Activated CD4-positive, alpha-beta T cell treated with anti-CD3 and anti-CD28 coated beads for 24 hours (primary cell): ENCODE measurements around the gene CHST11.

Experiments used
- DNase-seq, 2 donors: peaks; one replicate each; pipeline ENCODE4 v3.0.0-alpha.2; 2020; ENCODE audit warnings: low read depth in 2 of 2

Gene CHST11

GRCh38 chr12:104630230-104630670 lies 173.5 kb downstream of the CHST11 start:
- DNase-seq = no peak

- no peak for DNase-seq
Observed at GRCh38 chr12:104631867-104632266, 175.1 kb downstream of the CHST11 start.

GRCh38 chr12:104632724-104633201 lies 176.0 kb downstream of the CHST11 start:
- DNase-seq = no peak

GRCh38 chr12:104634044-104634443 lies 177.3 kb downstream of the CHST11 start:
- no peak for DNase-seq

GRCh38 chr12:104634852-104635251 lies 178.1 kb downstream of the CHST11 start:
- no peak for DNase-seq

GRCh38 chr12:104635607-104636343 lies 179.0 kb downstream of the CHST11 start:
- DNase-seq = no peak

GRCh38 chr12:104636496-104636895 lies 179.7 kb downstream of the CHST11 start:
- DNase-seq = no peak

GRCh38 chr12:104637604-104638003 lies 180.9 kb downstream of the CHST11 start:
- no peak for DNase-seq

GRCh38 chr12:104638218-104638850 lies 181.6 kb downstream of the CHST11 start:
- no peak for DNase-seq

GRCh38 chr12:104638851-104639240 lies 182.1 kb downstream of the CHST11 start:
- DNase-seq = no peak

- no peak for DNase-seq
Observed at GRCh38 chr12:104640956-104641355, 184.2 kb downstream of the CHST11 start.

GRCh38 chr12:104641862-104642261 lies 185.1 kb downstream of the CHST11 start:
- no peak for DNase-seq

- no peak for DNase-seq
Observed at GRCh38 chr12:104643093-104643818, 186.5 kb downstream of the CHST11 start.

GRCh38 chr12:104643819-104644669 lies 187.3 kb downstream of the CHST11 start:
- no peak for DNase-seq

- no peak for DNase-seq
Observed at GRCh38 chr12:104648756-104649155, 192.0 kb downstream of the CHST11 start.

GRCh38 chr12:104649217-104649824 lies 192.6 kb downstream of the CHST11 start:
- DNase-seq = no peak

- DNase-seq = no peak
Observed at GRCh38 chr12:104649921-104650320, 193.2 kb downstream of the CHST11 start.

- no peak for DNase-seq
Observed at GRCh38 chr12:104650541-104650940, 193.8 kb downstream of the CHST11 start.

- DNase-seq = no peak
Observed at GRCh38 chr12:104651811-104652210, 195.1 kb downstream of the CHST11 start.

GRCh38 chr12:104652358-104652757 lies 195.6 kb downstream of the CHST11 start:
- DNase-seq = no peak

- no peak for DNase-seq
Observed at GRCh38 chr12:104652910-104653309, 196.2 kb downstream of the CHST11 start.
